ENCODE measurements around the gene ADAMTSL3.
"Not testable (repeated sequence)": the region's sequence is repeated elsewhere in the genome, so short reads cannot be mapped to it uniquely, and the experiment has no call there.

Gene ADAMTSL3

DNA sequence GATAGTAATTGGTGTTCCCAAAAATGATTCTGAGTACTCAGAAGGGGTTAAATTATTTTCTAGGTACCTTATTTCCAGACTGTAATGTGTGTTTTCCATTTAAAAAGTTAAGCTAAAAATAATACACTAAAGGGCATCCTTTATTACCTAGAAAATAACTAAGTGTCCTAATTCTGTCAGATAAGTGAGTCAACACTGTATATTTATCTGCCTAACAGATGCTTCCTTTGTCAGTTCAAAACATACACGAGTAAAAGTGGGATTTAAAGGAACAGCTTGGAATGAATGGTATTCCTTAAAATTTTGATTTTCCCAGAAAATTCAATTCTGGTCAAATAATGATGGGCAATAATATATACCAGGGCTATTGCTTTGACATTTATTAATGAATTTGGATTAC is 78.3 kb downstream of the ADAMTSL3 start:
- Histone ChIP-seq H3K4me1 (ENCODE audit: control insufficient read depth in 1 of 2, insufficient read depth in 2 of 2, low read length in 2 of 2) (no peaks in the 10 kb centered on the region), H3K27me3 (ENCODE audit: low read depth, low read length) (no peaks in the 10 kb centered on the region), H3K36me3 (ENCODE audit: control insufficient read depth in 1 of 2, insufficient read depth in 2 of 2, low read length in 2 of 2) (no peaks in the 10 kb centered on the region)

GRCh38 chr15:83732770-83733169 is 78.8 kb downstream of the ADAMTSL3 start:
- H3K4me1 ChIP-seq (ENCODE audit: control insufficient read depth in 1 of 2, insufficient read depth in 2 of 2, low read length in 2 of 2): no peaks in the 10 kb centered on the region
- no peak overlapping the region for H3K4me3 ChIP-seq (ENCODE audit: low read depth in 1 of 2, low read length in 2 of 2)
- no peak overlapping the region for H3K27ac ChIP-seq (ENCODE audit: low read length)
- H3K36me3 ChIP-seq (ENCODE audit: control insufficient read depth in 1 of 2, insufficient read depth in 2 of 2, low read length in 2 of 2): no peaks in the 10 kb centered on the region
- H3K27me3 ChIP-seq (ENCODE audit: low read depth, low read length): no peaks in the 10 kb centered on the region
- no peaks in the 10 kb centered on the region for H3K9me3 ChIP-seq (ENCODE audit: control insufficient read depth in 1 of 2, low read length in 2 of 2)

More for the DNA sequence above, 78.3 kb downstream of the ADAMTSL3 start:
- no peak overlapping the region for H3K4me3 ChIP-seq (ENCODE audit: low read depth in 1 of 2, low read length in 2 of 2)
- no peaks in the 10 kb centered on the region for H3K9me3 ChIP-seq (ENCODE audit: control insufficient read depth in 1 of 2, low read length in 2 of 2)
- H3K27ac ChIP-seq (ENCODE audit: low read length): no peak overlapping the region

DNA sequence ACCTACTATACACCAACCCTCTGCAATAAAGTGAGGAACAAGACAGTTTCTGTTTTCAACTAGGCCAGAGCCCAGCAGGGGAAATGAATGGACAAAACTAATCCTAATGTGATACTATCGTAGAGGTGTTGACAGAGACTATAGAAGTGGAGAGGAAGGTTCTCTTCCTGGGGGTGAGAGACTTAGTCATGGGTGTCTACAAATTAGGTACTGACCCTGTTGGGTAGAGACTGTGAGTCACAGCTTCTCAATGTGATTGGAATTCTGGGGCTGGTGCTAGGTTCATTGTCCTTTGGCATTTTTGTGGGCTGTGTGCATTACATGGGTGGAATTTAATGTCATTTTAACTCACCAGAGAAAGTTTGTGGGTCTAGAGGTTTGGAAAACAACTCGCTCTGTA is 79.3 kb downstream of the ADAMTSL3 start:
- Histone ChIP-seq H3K4me3 (ENCODE audit: low read depth in 1 of 2, low read length in 2 of 2) (no peak overlapping the region), H3K9me3 (ENCODE audit: control insufficient read depth in 1 of 2, low read length in 2 of 2) (no peaks in the 10 kb centered on the region), H3K27ac (ENCODE audit: low read length) (no peak overlapping the region), H3K4me1 (ENCODE audit: control insufficient read depth in 1 of 2, insufficient read depth in 2 of 2, low read length in 2 of 2) (no peaks in the 10 kb centered on the region), H3K27me3 (ENCODE audit: low read depth, low read length) (no peaks in the 10 kb centered on the region), H3K36me3 (ENCODE audit: control insufficient read depth in 1 of 2, insufficient read depth in 2 of 2, low read length in 2 of 2) (no peaks in the 10 kb centered on the region)

DNA sequence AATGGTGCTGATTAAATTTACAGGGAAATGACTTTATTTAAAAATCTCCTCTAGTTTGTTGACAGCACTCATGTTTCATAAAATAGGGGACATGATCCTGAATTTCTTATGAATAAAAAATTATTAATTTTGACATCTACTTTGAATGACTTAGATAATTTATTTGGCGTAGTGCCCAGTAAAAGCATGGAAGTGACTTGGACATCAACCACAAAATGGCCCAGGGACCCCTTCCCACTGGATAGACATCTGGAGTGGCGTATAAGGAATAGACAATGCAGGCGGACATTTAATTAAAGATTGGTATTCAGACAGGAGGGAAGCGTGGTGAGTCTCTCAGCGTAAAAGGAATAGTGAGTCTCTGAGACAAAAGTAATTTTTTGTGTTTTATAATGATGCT is 79.8 kb downstream of the ADAMTSL3 start:
- no peak overlapping the region for H3K27ac ChIP-seq (ENCODE audit: low read length)
- H3K4me1 ChIP-seq (ENCODE audit: control insufficient read depth in 1 of 2, insufficient read depth in 2 of 2, low read length in 2 of 2): no peaks in the 10 kb centered on the region
- no peaks in the 10 kb centered on the region for H3K27me3 ChIP-seq (ENCODE audit: low read depth, low read length)
- H3K4me3 ChIP-seq (ENCODE audit: low read depth in 1 of 2, low read length in 2 of 2): no peak overlapping the region
- H3K36me3 ChIP-seq (ENCODE audit: control insufficient read depth in 1 of 2, insufficient read depth in 2 of 2, low read length in 2 of 2): no peaks in the 10 kb centered on the region
- H3K9me3 ChIP-seq (ENCODE audit: control insufficient read depth in 1 of 2, low read length in 2 of 2): no peaks in the 10 kb centered on the region

- no peaks in the 10 kb centered on the region for H3K4me1 ChIP-seq (ENCODE audit: control insufficient read depth in 1 of 2, insufficient read depth in 2 of 2, low read length in 2 of 2)
- no peaks in the 10 kb centered on the region for H3K27me3 ChIP-seq (ENCODE audit: low read depth, low read length)
- no peaks in the 10 kb centered on the region for H3K36me3 ChIP-seq (ENCODE audit: control insufficient read depth in 1 of 2, insufficient read depth in 2 of 2, low read length in 2 of 2)
- no peaks in the 10 kb centered on the region for H3K9me3 ChIP-seq (ENCODE audit: control insufficient read depth in 1 of 2, low read length in 2 of 2)
- no peak overlapping the region for H3K27ac ChIP-seq (ENCODE audit: low read length)
- H3K4me3 ChIP-seq (ENCODE audit: low read depth in 1 of 2, low read length in 2 of 2): no peak overlapping the region
Measured at GRCh38 chr15:83734487-83734886, 80.6 kb downstream of the ADAMTSL3 start.

GRCh38 chr15:83739629-83740028 is 85.7 kb downstream of the ADAMTSL3 start:
- no peaks in the 10 kb centered on the region for H3K27me3 ChIP-seq (ENCODE audit: low read depth, low read length)
- no peaks in the 10 kb centered on the region for H3K9me3 ChIP-seq (ENCODE audit: control insufficient read depth in 1 of 2, low read length in 2 of 2)
- no peak overlapping the region for H3K4me3 ChIP-seq (ENCODE audit: low read depth in 1 of 2, low read length in 2 of 2)
- peaks cover 0 to 4% of the 10 kb centered on the region in 2 donors for H3K36me3 ChIP-seq (ENCODE audit: control insufficient read depth in 1 of 2, insufficient read depth in 2 of 2, low read length in 2 of 2)
- no peaks in the 10 kb centered on the region for H3K4me1 ChIP-seq (ENCODE audit: control insufficient read depth in 1 of 2, insufficient read depth in 2 of 2, low read length in 2 of 2)
- no peak overlapping the region for H3K27ac ChIP-seq (ENCODE audit: low read length)

DNA sequence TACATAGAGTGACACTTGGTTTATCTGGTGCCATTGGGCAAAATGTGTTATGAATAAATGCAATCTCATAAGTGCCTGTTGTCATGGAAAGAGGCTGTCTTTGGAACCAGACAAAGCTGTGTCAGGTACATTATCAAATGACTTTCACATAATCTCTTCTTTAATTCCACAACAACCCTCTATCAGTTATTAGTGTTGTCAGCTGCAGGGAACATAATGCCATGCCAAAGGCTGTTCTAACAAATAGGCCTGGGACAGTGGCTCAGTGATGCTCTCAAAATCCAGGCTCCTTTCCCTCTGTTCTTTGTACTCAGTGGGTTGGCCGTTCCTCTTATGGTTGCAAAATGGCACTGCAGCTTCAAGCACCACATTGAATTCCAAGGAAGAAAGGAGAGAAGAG is 91.8 kb downstream of the ADAMTSL3 start:
- H3K36me3 ChIP-seq (ENCODE audit: control insufficient read depth in 1 of 2, insufficient read depth in 2 of 2, low read length in 2 of 2): no peaks in the 10 kb centered on the region
- no peak overlapping the region for H3K4me3 ChIP-seq (ENCODE audit: low read depth in 1 of 2, low read length in 2 of 2)
- peaks cover 0 to 9% of the 10 kb centered on the region in 2 donors for H3K4me1 ChIP-seq (ENCODE audit: control insufficient read depth in 1 of 2, insufficient read depth in 2 of 2, low read length in 2 of 2)
- H3K9me3 ChIP-seq (ENCODE audit: control insufficient read depth in 1 of 2, low read length in 2 of 2): no peaks in the 10 kb centered on the region
- H3K27ac ChIP-seq (ENCODE audit: low read length): no peak overlapping the region
- no peaks in the 10 kb centered on the region for H3K27me3 ChIP-seq (ENCODE audit: low read depth, low read length)

DNA sequence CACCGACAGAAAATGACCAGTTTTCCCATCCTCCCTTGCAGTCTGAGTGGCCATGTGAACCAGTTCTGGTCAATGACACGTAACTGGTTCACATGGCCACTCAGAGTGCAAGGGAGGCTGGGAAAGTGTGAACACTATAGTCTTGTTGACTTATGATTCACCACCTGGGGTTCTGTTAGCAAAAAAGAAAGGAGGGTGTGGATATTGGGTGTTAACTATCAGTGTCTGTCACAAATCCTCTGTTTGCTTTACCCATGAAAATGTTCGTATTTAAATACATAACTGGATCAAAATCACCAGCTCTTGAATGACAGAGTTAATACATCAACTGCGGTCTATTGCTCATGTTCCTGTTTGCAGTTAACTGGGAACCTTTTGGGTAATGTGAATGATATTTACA is 92.3 kb downstream of the ADAMTSL3 start:
- Histone ChIP-seq H3K36me3 (ENCODE audit: control insufficient read depth in 1 of 2, insufficient read depth in 2 of 2, low read length in 2 of 2) (no peaks in the 10 kb centered on the region), H3K9me3 (ENCODE audit: control insufficient read depth in 1 of 2, low read length in 2 of 2) (no peaks in the 10 kb centered on the region), H3K4me3 (ENCODE audit: low read depth in 1 of 2, low read length in 2 of 2) (no peak overlapping the region), H3K4me1 (ENCODE audit: control insufficient read depth in 1 of 2, insufficient read depth in 2 of 2, low read length in 2 of 2) (peaks cover 0 to 9% of the 10 kb centered on the region in 2 donors), H3K27ac (ENCODE audit: low read length) (no peak overlapping the region), H3K27me3 (ENCODE audit: low read depth, low read length) (no peaks in the 10 kb centered on the region)

DNA sequence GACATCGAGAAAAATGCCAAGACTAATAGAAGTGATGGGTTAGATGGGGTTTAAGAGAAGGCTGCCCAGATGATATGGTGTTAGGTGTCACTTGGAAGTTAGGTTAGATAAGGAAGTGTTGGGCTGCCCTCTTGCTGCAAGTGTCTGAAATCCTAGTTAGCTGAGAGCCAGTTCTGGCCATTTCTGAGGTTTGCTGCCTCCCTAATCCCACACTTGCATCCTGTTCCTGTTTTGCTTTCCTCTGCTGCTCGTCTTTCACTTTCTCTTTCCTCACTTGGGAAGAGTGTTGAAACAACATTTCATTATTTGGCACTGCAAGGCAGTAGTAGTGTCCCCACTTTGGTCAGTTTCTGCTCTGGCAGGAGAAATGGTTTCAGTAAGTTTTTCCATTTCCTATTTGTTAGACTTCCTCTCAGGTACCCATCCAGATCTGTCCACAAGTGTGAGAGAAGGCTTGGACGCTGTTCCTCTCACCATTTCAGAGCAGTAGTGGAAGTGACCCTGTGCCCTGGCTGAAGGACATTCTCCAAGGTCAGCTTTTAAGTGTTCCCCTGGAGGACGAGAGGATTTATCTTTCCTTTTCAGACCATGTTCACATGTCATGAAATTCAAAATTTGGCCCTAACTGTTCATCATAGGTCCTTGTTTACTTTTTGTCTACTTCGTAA is 93.3 kb downstream of the ADAMTSL3 start:
- Histone ChIP-seq H3K36me3 (ENCODE audit: control insufficient read depth in 1 of 2, insufficient read depth in 2 of 2, low read length in 2 of 2) (no peaks in the 10 kb centered on the region), H3K9me3 (ENCODE audit: control insufficient read depth in 1 of 2, low read length in 2 of 2) (no peaks in the 10 kb centered on the region), H3K27ac (ENCODE audit: low read length) (peak overlapping the region; percentile 35), H3K4me3 (ENCODE audit: low read depth in 1 of 2, low read length in 2 of 2) (peak overlapping the region in 1 of 2 donors; percentile 43), H3K27me3 (ENCODE audit: low read depth, low read length) (no peaks in the 10 kb centered on the region), H3K4me1 (ENCODE audit: control insufficient read depth in 1 of 2, insufficient read depth in 2 of 2, low read length in 2 of 2) (peaks cover 0 to 9% of the 10 kb centered on the region in 2 donors)

GRCh38 chr15:83747718-83748110 is 93.8 kb downstream of the ADAMTSL3 start:
- peaks cover 0 to 9% of the 10 kb centered on the region in 2 donors for H3K4me1 ChIP-seq (ENCODE audit: control insufficient read depth in 1 of 2, insufficient read depth in 2 of 2, low read length in 2 of 2)
- no peaks in the 10 kb centered on the region for H3K36me3 ChIP-seq (ENCODE audit: control insufficient read depth in 1 of 2, insufficient read depth in 2 of 2, low read length in 2 of 2)
- H3K4me3 ChIP-seq (ENCODE audit: low read depth in 1 of 2, low read length in 2 of 2): no peak overlapping the region

DNA sequence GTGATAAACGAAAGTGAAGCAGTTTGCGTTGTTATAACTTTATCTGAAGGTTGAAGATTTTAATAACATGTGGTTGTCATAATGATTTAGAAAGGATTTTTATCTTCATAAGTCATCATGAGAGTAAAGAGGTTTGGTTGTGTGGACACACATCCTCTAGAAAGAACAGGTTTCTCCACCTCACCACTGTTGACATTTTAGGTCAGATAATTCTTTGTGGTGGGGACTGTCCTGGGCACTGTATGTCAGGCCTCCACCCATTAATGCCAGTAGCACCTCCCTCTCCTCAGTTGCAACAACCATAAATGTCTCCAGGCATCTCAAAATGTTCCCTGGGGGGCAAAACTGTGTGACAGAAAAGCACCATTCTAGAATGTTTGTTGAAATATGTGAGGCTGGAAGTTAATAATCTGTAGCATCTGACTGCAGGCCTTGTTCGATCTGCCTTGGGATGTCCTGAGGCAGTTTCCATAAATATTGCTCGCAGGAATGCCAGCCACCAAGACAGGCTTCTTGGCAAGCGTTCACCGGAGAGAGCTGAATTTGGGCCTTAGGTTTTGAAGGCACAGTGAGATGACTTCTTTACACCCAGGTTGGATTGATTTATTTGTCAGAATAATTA is 100.1 kb downstream of the ADAMTSL3 start:
- H3K27ac ChIP-seq (ENCODE audit: low read length): no peak overlapping the region
- H3K4me3 ChIP-seq (ENCODE audit: low read depth in 1 of 2, low read length in 2 of 2): no peak overlapping the region

More at GRCh38 chr15:83747718-83748110, 93.8 kb downstream of the ADAMTSL3 start:
- Histone ChIP-seq H3K9me3 (ENCODE audit: control insufficient read depth in 1 of 2, low read length in 2 of 2) (no peaks in the 10 kb centered on the region), H3K27ac (ENCODE audit: low read length) (peak overlapping the region; percentile 35), H3K27me3 (ENCODE audit: low read depth, low read length) (no peaks in the 10 kb centered on the region)

DNA sequence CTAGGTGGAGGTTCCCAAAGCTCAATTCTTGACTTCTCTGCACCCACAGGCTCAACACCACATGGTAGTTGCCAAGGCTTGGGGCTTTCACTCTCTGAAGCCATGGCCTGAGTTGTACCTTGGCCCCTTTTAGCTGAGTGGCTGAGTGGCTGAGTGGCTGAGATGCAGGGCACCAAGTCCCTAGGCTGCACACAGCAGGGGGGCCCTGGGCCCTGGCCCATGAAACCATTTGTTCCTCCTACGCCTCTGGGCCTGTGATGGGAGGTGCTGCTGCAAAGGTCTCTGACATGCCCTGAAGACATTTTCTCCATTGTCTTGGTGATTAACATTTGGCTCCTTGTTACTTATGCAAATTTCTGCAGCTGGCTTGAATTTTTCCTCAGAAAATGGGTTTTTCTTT is 103.4 kb downstream of the ADAMTSL3 start:
- H3K4me3 ChIP-seq (ENCODE audit: low read depth in 1 of 2, low read length in 2 of 2); H3K4me1 ChIP-seq (ENCODE audit: control insufficient read depth in 1 of 2, insufficient read depth in 2 of 2, low read length in 2 of 2): not testable (repeated sequence)

More for the DNA sequence above, 100.1 kb downstream of the ADAMTSL3 start:
- Histone ChIP-seq H3K4me1 (ENCODE audit: control insufficient read depth in 1 of 2, insufficient read depth in 2 of 2, low read length in 2 of 2) (peaks cover 0 to 7% of the 10 kb centered on the region in 2 donors), H3K9me3 (ENCODE audit: control insufficient read depth in 1 of 2, low read length in 2 of 2) (no peaks in the 10 kb centered on the region), H3K27me3 (ENCODE audit: low read depth, low read length) (no peaks in the 10 kb centered on the region), H3K36me3 (ENCODE audit: control insufficient read depth in 1 of 2, insufficient read depth in 2 of 2, low read length in 2 of 2) (no peaks in the 10 kb centered on the region)

More for the DNA sequence above, 103.4 kb downstream of the ADAMTSL3 start:
- H3K27me3 ChIP-seq (ENCODE audit: low read depth, low read length); H3K27ac ChIP-seq (ENCODE audit: low read length); H3K36me3 ChIP-seq (ENCODE audit: control insufficient read depth in 1 of 2, insufficient read depth in 2 of 2, low read length in 2 of 2); H3K9me3 ChIP-seq (ENCODE audit: control insufficient read depth in 1 of 2, low read length in 2 of 2): not testable (repeated sequence)

Data from muscle layer of duodenum (tissue), 2 donors.